ENCODE data around the gene CLPTM1L.

GRCh38 chr5:1368236-1368635, 23.3 kb upstream of the CLPTM1L start:
- TF ChIP-seq CTCF (conservative IDR thresholded peaks at IDR 0.05 in 1 of 2, IDR thresholded peaks at IDR 0.05 in 1 of 2; ENCODE audit: extremely low read depth in 1 of 2, insufficient read depth in 1 of 2, low read depth in 1 of 2, low read length in 2 of 2) (no peak), EZH2 (IDR thresholded peaks at IDR 0.05; ENCODE audit: borderline replicate concordance, low read length) (no peak)

Measured in mammary epithelial cell (primary cell).